Measurements from ENCODE around the gene CYP4F2. TPM values are rescaled to one million over a fixed set of nuclear protein-coding genes. Genes with fewer than 3 reads are reported as not detected.

Gene CYP4F2
- total and polyA plus RNA-seq, 4 donors = 7.7 to 186 (median 85.2) TPM

- H3K9ac ChIP-seq (ENCODE audit: low read depth in 1 of 2, low read length in 2 of 2) = no peak overlapping the region
- H3K36me3 ChIP-seq (ENCODE audit: control insufficient read depth in 4 of 4, insufficient read depth in 3 of 4, low read depth in 1 of 4, low read length in 3 of 4) = no peaks in the 10 kb centered on the region
- no peak for DNase-seq (ENCODE audit: low spot score)
- TF ChIP-seq TAF1 (conservative IDR thresholded peaks at IDR 0.05) (no peak), RAD21 (IDR thresholded peaks at IDR 0.05) (no peak), RXRA (IDR thresholded peaks at IDR 0.05) (no peak), YY1 (IDR thresholded peaks at IDR 0.05) (no peak), ZBTB33 (IDR thresholded peaks at IDR 0.05) (no peak), ATF3 (IDR thresholded peaks at IDR 0.05) (no peak), MAX (IDR thresholded peaks at IDR 0.05) (no peak), NR2F2 (IDR thresholded peaks at IDR 0.05) (no peak), EGR1 (IDR thresholded peaks at IDR 0.05; ENCODE audit: low read depth in 2 of 2) (no peak), HNF4A (conservative IDR thresholded peaks at IDR 0.05) (no peak), CTCF (IDR thresholded peaks at IDR 0.05; ENCODE audit: low read depth, low read length, missing input control) (no peak)
- TF ChIP-seq, protein P1, sequence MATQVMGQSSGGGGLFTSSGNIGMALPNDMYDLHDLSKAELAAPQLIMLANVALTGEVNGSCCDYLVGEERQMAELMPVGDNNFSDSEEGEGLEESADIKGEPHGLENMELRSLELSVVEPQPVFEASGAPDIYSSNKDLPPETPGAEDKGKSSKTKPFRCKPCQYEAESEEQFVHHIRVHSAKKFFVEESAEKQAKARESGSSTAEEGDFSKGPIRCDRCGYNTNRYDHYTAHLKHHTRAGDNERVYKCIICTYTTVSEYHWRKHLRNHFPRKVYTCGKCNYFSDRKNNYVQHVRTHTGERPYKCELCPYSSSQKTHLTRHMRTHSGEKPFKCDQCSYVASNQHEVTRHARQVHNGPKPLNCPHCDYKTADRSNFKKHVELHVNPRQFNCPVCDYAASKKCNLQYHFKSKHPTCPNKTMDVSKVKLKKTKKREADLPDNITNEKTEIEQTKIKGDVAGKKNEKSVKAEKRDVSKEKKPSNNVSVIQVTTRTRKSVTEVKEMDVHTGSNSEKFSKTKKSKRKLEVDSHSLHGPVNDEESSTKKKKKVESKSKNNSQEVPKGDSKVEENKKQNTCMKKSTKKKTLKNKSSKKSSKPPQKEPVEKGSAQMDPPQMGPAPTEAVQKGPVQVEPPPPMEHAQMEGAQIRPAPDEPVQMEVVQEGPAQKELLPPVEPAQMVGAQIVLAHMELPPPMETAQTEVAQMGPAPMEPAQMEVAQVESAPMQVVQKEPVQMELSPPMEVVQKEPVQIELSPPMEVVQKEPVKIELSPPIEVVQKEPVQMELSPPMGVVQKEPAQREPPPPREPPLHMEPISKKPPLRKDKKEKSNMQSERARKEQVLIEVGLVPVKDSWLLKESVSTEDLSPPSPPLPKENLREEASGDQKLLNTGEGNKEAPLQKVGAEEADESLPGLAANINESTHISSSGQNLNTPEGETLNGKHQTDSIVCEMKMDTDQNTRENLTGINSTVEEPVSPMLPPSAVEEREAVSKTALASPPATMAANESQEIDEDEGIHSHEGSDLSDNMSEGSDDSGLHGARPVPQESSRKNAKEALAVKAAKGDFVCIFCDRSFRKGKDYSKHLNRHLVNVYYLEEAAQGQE (IDR thresholded peaks at IDR 0.05) = no peak
- no peak overlapping the region for H3K4me3 ChIP-seq (ENCODE audit: low read depth in 1 of 3, low read length in 3 of 3)
- H3K27ac ChIP-seq (ENCODE audit: low read depth in 1 of 2, low read length in 2 of 2) = no peak overlapping the region
- WGBS = 88% methylated on average over 2 of the region's 2 CpGs
- no peaks in the 10 kb centered on the region for H3K27me3 ChIP-seq (ENCODE audit: control insufficient read depth in 4 of 4, insufficient read depth in 4 of 4, low read length in 3 of 4)
- H3K9me3 ChIP-seq (ENCODE audit: control insufficient read depth in 4 of 4, low read length in 3 of 4) = no peaks in the 10 kb centered on the region
- peaks cover 4 to 16% (median 14%) of the 10 kb centered on the region in 4 donors for H3K4me1 ChIP-seq (ENCODE audit: control insufficient read depth in 4 of 4, insufficient read depth in 4 of 4, low read length in 3 of 4)
These were observed 39.1 kb upstream of the CYP4F2 start for GRCh38 chr19:15936950-15937349.

DNA sequence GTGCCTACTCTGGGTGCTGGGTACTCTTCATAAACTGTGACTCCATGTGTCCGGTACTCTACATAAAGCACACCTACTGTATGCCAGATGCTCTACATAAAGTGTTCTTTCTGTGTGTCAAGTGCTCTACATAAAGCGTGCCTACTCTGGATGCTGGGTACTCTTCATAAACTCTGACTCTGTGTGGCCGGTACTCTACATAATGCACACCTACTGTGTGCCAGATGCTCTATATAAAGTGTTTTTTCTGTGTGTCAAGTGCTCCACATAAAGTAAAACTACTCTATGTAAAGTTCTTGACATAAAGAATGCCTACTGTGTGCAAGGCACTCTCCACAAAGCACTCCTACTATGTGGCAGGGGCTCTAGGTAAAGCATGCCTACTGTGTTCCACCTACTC, 38.3 kb upstream of the CYP4F2 start:
- Histone ChIP-seq H3K9me3 (ENCODE audit: control insufficient read depth in 4 of 4, low read length in 3 of 4) (no peaks in the 10 kb centered on the region), H3K4me1 (ENCODE audit: control insufficient read depth in 4 of 4, insufficient read depth in 4 of 4, low read length in 3 of 4) (peaks cover 5 to 18% (median 16%) of the 10 kb centered on the region in 4 donors), H3K27me3 (ENCODE audit: control insufficient read depth in 4 of 4, insufficient read depth in 4 of 4, low read length in 3 of 4) (no peaks in the 10 kb centered on the region), H3K27ac (ENCODE audit: low read depth in 1 of 2, low read length in 2 of 2) (no peak overlapping the region), H3K9ac (ENCODE audit: low read depth in 1 of 2, low read length in 2 of 2) (no peak overlapping the region), H3K36me3 (ENCODE audit: control insufficient read depth in 4 of 4, insufficient read depth in 3 of 4, low read depth in 1 of 4, low read length in 3 of 4) (no peaks in the 10 kb centered on the region), H3K4me3 (ENCODE audit: low read depth in 1 of 3, low read length in 3 of 3) (no peak overlapping the region)
- no peak for DNase-seq (ENCODE audit: low spot score)
- TF ChIP-seq JUND (IDR thresholded peaks at IDR 0.05) (no peak), CTCF (IDR thresholded peaks at IDR 0.05; ENCODE audit: low read depth, low read length, missing input control) (no peak), YY1 (IDR thresholded peaks at IDR 0.05) (no peak), SP1 (IDR thresholded peaks at IDR 0.05) (no peak)
- TF ChIP-seq, protein P1 (IDR thresholded peaks at IDR 0.05) = no peak
- 89% methylated on average over 3 of the region's 3 CpGs for WGBS

Measured in liver (tissue), 9 donors.